ENCODE results near the gene HELB. TPM values are rescaled to one million over a fixed set of nuclear protein-coding genes. Genes with fewer than 3 reads are reported as not detected.

The HELB gene
- total and polyA plus RNA-seq, 8 donors = 0.31 to 10.1 (median 0.73) TPM

- Histone ChIP-seq H3K27me3 (no peaks in the 10 kb centered on the region), H3K9me3 (no peaks in the 10 kb centered on the region), H3K4me3 (no peak overlapping the region), H3K4me1 (no peaks in the 10 kb centered on the region), H3K36me3 (no peaks in the 10 kb centered on the region), H3K27ac (no peak overlapping the region)
- WGBS, 5 donors = 86 to 95% (median 94%) methylated on average over 6 of the region's 6 CpGs
- intact Hi-C loops (cut with DNase I; ENCODE audit: low total_unique reads) = no loop called here
- DNase-seq = no peak
- no peak for TF ChIP-seq POLR2A (IDR thresholded peaks at IDR 0.05)
- no peak for TF ChIP-seq POLR2AphosphoS5 (IDR thresholded peaks at IDR 0.05)
- TF ChIP-seq, protein P1, sequence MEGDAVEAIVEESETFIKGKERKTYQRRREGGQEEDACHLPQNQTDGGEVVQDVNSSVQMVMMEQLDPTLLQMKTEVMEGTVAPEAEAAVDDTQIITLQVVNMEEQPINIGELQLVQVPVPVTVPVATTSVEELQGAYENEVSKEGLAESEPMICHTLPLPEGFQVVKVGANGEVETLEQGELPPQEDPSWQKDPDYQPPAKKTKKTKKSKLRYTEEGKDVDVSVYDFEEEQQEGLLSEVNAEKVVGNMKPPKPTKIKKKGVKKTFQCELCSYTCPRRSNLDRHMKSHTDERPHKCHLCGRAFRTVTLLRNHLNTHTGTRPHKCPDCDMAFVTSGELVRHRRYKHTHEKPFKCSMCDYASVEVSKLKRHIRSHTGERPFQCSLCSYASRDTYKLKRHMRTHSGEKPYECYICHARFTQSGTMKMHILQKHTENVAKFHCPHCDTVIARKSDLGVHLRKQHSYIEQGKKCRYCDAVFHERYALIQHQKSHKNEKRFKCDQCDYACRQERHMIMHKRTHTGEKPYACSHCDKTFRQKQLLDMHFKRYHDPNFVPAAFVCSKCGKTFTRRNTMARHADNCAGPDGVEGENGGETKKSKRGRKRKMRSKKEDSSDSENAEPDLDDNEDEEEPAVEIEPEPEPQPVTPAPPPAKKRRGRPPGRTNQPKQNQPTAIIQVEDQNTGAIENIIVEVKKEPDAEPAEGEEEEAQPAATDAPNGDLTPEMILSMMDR (IDR thresholded peaks at IDR 0.05) = no peak
- TF ChIP-seq EP300 (IDR thresholded peaks at IDR 0.05) = no peak
These were observed 77.3 kb downstream of the HELB start for GRCh38 chr12:66379616-66380015.

- Histone ChIP-seq H3K27ac (no peak overlapping the region), H3K36me3 (no peaks in the 10 kb centered on the region), H3K9me3 (no peaks in the 10 kb centered on the region), H3K27me3 (no peaks in the 10 kb centered on the region), H3K4me1 (no peaks in the 10 kb centered on the region), H3K4me3 (no peak overlapping the region)
- intact Hi-C loops (cut with DNase I; ENCODE audit: low total_unique reads) = no loop called here
- no peak for TF ChIP-seq POLR2AphosphoS5 (IDR thresholded peaks at IDR 0.05)
- TF ChIP-seq, protein P1 (IDR thresholded peaks at IDR 0.05) = no peak
- TF ChIP-seq EP300 (IDR thresholded peaks at IDR 0.05) = no peak
- TF ChIP-seq POLR2A (IDR thresholded peaks at IDR 0.05) = no peak
- DNase-seq = no peak
- 89 to 97% (median 93%) methylated on average over 5 of the region's 5 CpGs for WGBS, 5 donors
These were observed 78.7 kb downstream of the HELB start for GRCh38 chr12:66380769-66381535.

- TF ChIP-seq EP300 (IDR thresholded peaks at IDR 0.05) (no peak), POLR2A (IDR thresholded peaks at IDR 0.05) (no peak)
- TF ChIP-seq, protein P1 (IDR thresholded peaks at IDR 0.05) = no peak
- Histone ChIP-seq H3K9me3 (no peaks in the 10 kb centered on the region), H3K4me1 (no peaks in the 10 kb centered on the region), H3K27ac (no peak overlapping the region), H3K27me3 (no peaks in the 10 kb centered on the region), H3K36me3 (peaks cover 0 to 4% (median 0%) of the 10 kb centered on the region in 4 donors), H3K4me3 (no peak overlapping the region)
- DNase-seq = no peak
- WGBS, 5 donors = 88 to 98% (median 93%) methylated on average over 1 of the region's 1 CpG
- intact Hi-C loops (cut with DNase I; ENCODE audit: low total_unique reads) = no loop called here
These were observed 84.8 kb downstream of the HELB start for GRCh38 chr12:66387117-66387516.

Other genes starting within 250 kb of the HELB start
- 10 to 100 TPM in 2 of 5 donors, 1 to 10 TPM in 2, under 1 TPM in 1; 0.29 to 15.8 (median 9.8) TPM for gene LLPH, start 171.7 kb upstream of the HELB start, total RNA-seq
- gene LLPH, start 171.7 kb upstream of the HELB start, polyA plus RNA-seq = 10 to 100 TPM; 14.4 to 28.1 (median 19.0) TPM
- gene TMBIM4, start 132.5 kb upstream of the HELB start, total RNA-seq = 100 to 1,000 TPM in 1 of 5 donors, 10 to 100 TPM in 4; 19.4 to 101 (median 92.9) TPM
- 100 to 1,000 TPM in 2 of 3 donors, 10 to 100 TPM in 1; 61.9 to 117 (median 103) TPM for gene TMBIM4, start 132.5 kb upstream of the HELB start, polyA plus RNA-seq
- gene IRAK3, start 113.3 kb upstream of the HELB start, total RNA-seq = 10 to 100 TPM in 2 of 5 donors, 1 to 10 TPM in 3; 1.4 to 38.2 (median 6.7) TPM
- gene IRAK3, start 113.3 kb upstream of the HELB start, polyA plus RNA-seq = 1 to 10 TPM; 3.6 to 4.3 (median 3.7) TPM

Measured in stomach (tissue), 9 donors.